CD4-positive, alpha-beta memory T cell (primary cell): Measurements from ENCODE around the gene PDLIM3. TPM values are rescaled to one million over a fixed set of nuclear protein-coding genes. Genes with fewer than 3 reads are reported as not detected.

Experiments
- CTCF ChIA-PET: fragments of 350-600 bp; sonication (Branson Sonifier 250); formaldehyde crosslinking; loops from one replicate; lab custom pipeline; 2021; ENCODE audit warnings: inconsistent platforms; ENCODE audit not compliant: partially characterized antibody; lab: Charles Lee
- POLR2A ChIA-PET: fragments of 350-600 bp; sonication (Branson Sonifier 250); formaldehyde crosslinking; loops from one replicate; lab custom pipeline; 2021; ENCODE audit not compliant: partially characterized antibody; lab: Charles Lee
- DNase-seq, 5 donors: peaks; one replicate each; pipeline versions ENCODE4 v3.0.0 to v3.0.0-alpha.2; 2020 to 2022; ENCODE audit warnings: mixed read lengths in 1 of 5
- H3K27ac ChIP-seq: one replicate; pipeline ENCODE4 v1.7.0; 2013; ENCODE audit warnings: low read depth, low read length
- H3K27me3 ChIP-seq: 2 replicates; pipeline ENCODE4 v1.7.0; 2013; ENCODE audit warnings: mild to moderate bottlenecking, low read length, moderate library complexity; ENCODE audit not compliant: insufficient read depth
- H3K36me3 ChIP-seq: 2 replicates; pipeline ENCODE4 v1.7.0; 2013; ENCODE audit warnings: mild to moderate bottlenecking, low read length, moderate library complexity; ENCODE audit not compliant: insufficient read depth
- H3K4me1 ChIP-seq: 2 replicates; pipeline ENCODE4 v1.7.0; 2013; ENCODE audit warnings: mild to moderate bottlenecking, low read length, moderate library complexity; ENCODE audit not compliant: insufficient read depth
- H3K4me3 ChIP-seq, 2 donors: one replicate each; pipeline ENCODE4 v1.7.0; 2013; ENCODE audit warnings: low read length in 2 of 2, mild to moderate bottlenecking in 1 of 2
- H3K9me3 ChIP-seq, 2 donors: one replicate each; pipeline ENCODE4 v1.7.0; 2013; ENCODE audit warnings: low read length in 2 of 2, control low read depth in 1 of 2; ENCODE audit not compliant: control insufficient read depth in 1 of 2
- H3K27ac Mint-ChIP-seq, 7 donors: one replicate each; pipeline ENCODE4 v1.8.0; 2020 to 2021; ENCODE audit warnings: mixed read lengths in 7 of 7, mild to moderate bottlenecking in 6 of 7, inconsistent platforms in 3 of 7, moderate library complexity in 3 of 7
- H3K27me3 Mint-ChIP-seq, 2 donors: one replicate each; pipeline ENCODE4 v1.8.0; 2020 to 2021; ENCODE audit warnings: mixed read lengths in 2 of 2
- H3K36me3 Mint-ChIP-seq, 2 donors: one replicate each; pipeline ENCODE4 v1.8.0; 2020 to 2021; ENCODE audit warnings: mixed read lengths in 2 of 2, inconsistent platforms in 1 of 2, mild to moderate bottlenecking in 1 of 2
- H3K4me1 Mint-ChIP-seq, 4 donors: one replicate each; pipeline ENCODE4 v1.8.0; 2020 to 2021; ENCODE audit warnings: mixed read lengths in 4 of 4, mild to moderate bottlenecking in 1 of 4
- H3K4me3 Mint-ChIP-seq, 8 donors: one replicate each; pipeline ENCODE4 v1.8.0; 2020 to 2021; ENCODE audit warnings: mixed read lengths in 8 of 8, mild to moderate bottlenecking in 7 of 8, moderate library complexity in 6 of 8, inconsistent platforms in 3 of 8
- H3K9me3 Mint-ChIP-seq, 8 donors: one replicate each; pipeline ENCODE4 v1.8.0; 2020 to 2021; ENCODE audit warnings: mixed read lengths in 8 of 8, mild to moderate bottlenecking in 5 of 8, inconsistent platforms in 3 of 8, moderate library complexity in 1 of 8
- intact Hi-C: fragments of 100-400 bp; cut with micrococcal nuclease; formaldehyde crosslinking; loops from one replicate; pipeline ENCODE4 v1.15.1; 2023
- polyA plus RNA-seq, 2 donors: library from polyadenylated mRNA; unstranded; fragments of 300-500 nt; fragmentation: Illumina TruSeq; gene quantifications; one replicate each; pipeline ENCODE4 v1.2.3, GENCODE V29; 2021
- total RNA-seq, 2 experiments: library from RNA; stranded (reverse); gene quantifications; one replicate each; pipeline ENCODE4 v1.2.3, GENCODE V29; 2021

Gene PDLIM3
- total and polyA plus RNA-seq, 4 experiments from 2014 or later, result not detected

- peaks cover 0 to 7% (median 2%) of the 10 kb centered on the region in 4 donors for H3K4me1 Mint-ChIP-seq
- no peaks in the 10 kb centered on the region for H3K36me3 Mint-ChIP-seq
- intact Hi-C loops, result no loop called here
- CTCF ChIA-PET, result no interaction called here
- no peak overlapping the region for H3K4me3 Mint-ChIP-seq
- Histone ChIP-seq H3K27ac (no peak overlapping the region), H3K27me3 (peaks cover 7% of the 10 kb centered on the region), H3K9me3 (no peaks in the 10 kb centered on the region), H3K4me1 (no peaks in the 10 kb centered on the region), H3K36me3 (no peaks in the 10 kb centered on the region), H3K4me3 (no peak overlapping the region)
- no peak overlapping the region for H3K27ac Mint-ChIP-seq
- DNase-seq, result no peak
- no peaks in the 10 kb centered on the region for H3K9me3 Mint-ChIP-seq
- peaks cover 21 to 24% of the 10 kb centered on the region in 2 donors for H3K27me3 Mint-ChIP-seq
- POLR2A ChIA-PET, result no interaction called here
These were observed 4.7 kb upstream of the PDLIM3 start for GRCh38 chr4:185540040-185540439.

- intact Hi-C loops, result no loop called here
These were observed 3.5 kb upstream of the PDLIM3 start for GRCh38 chr4:185538806-185539205.

GRCh38 chr4:185536411-185536709 lies 1.1 kb upstream of the PDLIM3 start:
- peak overlapping the region in 3 of 8 donors; percentile 5 to 74 (median 22) for H3K4me3 Mint-ChIP-seq
- peaks cover 21% of the 10 kb centered on the region for H3K27me3 ChIP-seq
- H3K9me3 Mint-ChIP-seq, result no peaks in the 10 kb centered on the region
- POLR2A ChIA-PET, result no interaction called here
- CTCF ChIA-PET, result no interaction called here
- H3K27ac ChIP-seq, result no peak overlapping the region
- H3K36me3 Mint-ChIP-seq, result no peaks in the 10 kb centered on the region
- H3K27me3 Mint-ChIP-seq, result peaks cover 25 to 27% of the 10 kb centered on the region in 2 donors
- H3K9me3 ChIP-seq, result no peaks in the 10 kb centered on the region
- no peaks in the 10 kb centered on the region for H3K36me3 ChIP-seq
- DNase-seq, result no peak
- intact Hi-C loops, result no loop called here
- H3K27ac Mint-ChIP-seq, result no peak overlapping the region
- peaks cover 5% of the 10 kb centered on the region for H3K4me1 ChIP-seq
- H3K4me1 Mint-ChIP-seq, result peaks cover 4 to 11% (median 5%) of the 10 kb centered on the region in 4 donors
- H3K4me3 ChIP-seq, result no peak overlapping the region

More at GRCh38 chr4:185538806-185539205, 3.5 kb upstream of the PDLIM3 start:
- no peaks in the 10 kb centered on the region for H3K36me3 Mint-ChIP-seq
- H3K27ac ChIP-seq, result no peak overlapping the region
- peaks cover 15% of the 10 kb centered on the region for H3K27me3 ChIP-seq
- no peaks in the 10 kb centered on the region for H3K9me3 ChIP-seq
- H3K4me3 Mint-ChIP-seq, result no peak overlapping the region
- no peaks in the 10 kb centered on the region for H3K9me3 Mint-ChIP-seq
- H3K36me3 ChIP-seq, result no peaks in the 10 kb centered on the region
- POLR2A ChIA-PET, result no interaction called here
- CTCF ChIA-PET, result no interaction called here
- peaks cover 27% of the 10 kb centered on the region in 2 donors for H3K27me3 Mint-ChIP-seq
- no peak overlapping the region for H3K27ac Mint-ChIP-seq
- H3K4me1 Mint-ChIP-seq, result peaks cover 4 to 11% (median 5%) of the 10 kb centered on the region in 4 donors
- peaks cover 5% of the 10 kb centered on the region for H3K4me1 ChIP-seq
- no peak for DNase-seq
- no peak overlapping the region for H3K4me3 ChIP-seq

- Mint-ChIP-seq H3K4me1 (peaks cover 4 to 11% (median 5%) of the 10 kb centered on the region in 4 donors), H3K27ac (no peak overlapping the region), H3K9me3 (no peaks in the 10 kb centered on the region), H3K27me3 (peaks cover 25 to 28% of the 10 kb centered on the region in 2 donors), H3K4me3 (peak overlapping the region in 7 of 8 donors; percentile 18 to 80 (median 64)), H3K36me3 (no peaks in the 10 kb centered on the region)
- Histone ChIP-seq H3K36me3 (no peaks in the 10 kb centered on the region), H3K4me3 (no peak overlapping the region), H3K27me3 (peaks cover 21% of the 10 kb centered on the region), H3K27ac (no peak overlapping the region), H3K4me1 (peaks cover 5% of the 10 kb centered on the region), H3K9me3 (no peaks in the 10 kb centered on the region)
- CTCF ChIA-PET, result no interaction called here
- POLR2A ChIA-PET, result no interaction called here
- intact Hi-C loops, result no loop called here
- no peak for DNase-seq
These were observed 504 bp upstream of the PDLIM3 start for GRCh38 chr4:185535612-185536410.

- Histone ChIP-seq H3K4me3 (no peak overlapping the region), H3K27me3 (peaks cover 21% of the 10 kb centered on the region), H3K36me3 (no peaks in the 10 kb centered on the region), H3K9me3 (no peaks in the 10 kb centered on the region), H3K4me1 (peaks cover 5% of the 10 kb centered on the region), H3K27ac (no peak overlapping the region)
- Mint-ChIP-seq H3K9me3 (no peaks in the 10 kb centered on the region), H3K27me3 (peaks cover 27 to 37% of the 10 kb centered on the region in 2 donors), H3K4me1 (peaks cover 4 to 11% (median 5%) of the 10 kb centered on the region in 4 donors), H3K4me3 (peak overlapping the region in 6 of 8 donors; percentile 22 to 74 (median 59)), H3K36me3 (no peaks in the 10 kb centered on the region), H3K27ac (no peak overlapping the region)
- CTCF ChIA-PET, result no interaction called here
- intact Hi-C loops, result no loop called here
- POLR2A ChIA-PET, result no interaction called here
- DNase-seq, result no peak
These were observed 819 bp downstream of the PDLIM3 start for GRCh38 chr4:185534511-185534865.

GRCh38 chr4:185532795-185533324 lies 2.4 kb downstream of the PDLIM3 start:
- Mint-ChIP-seq H3K36me3 (no peaks in the 10 kb centered on the region), H3K4me3 (no peak overlapping the region), H3K9me3 (no peaks in the 10 kb centered on the region), H3K27me3 (peaks cover 31 to 42% of the 10 kb centered on the region in 2 donors), H3K4me1 (peaks cover 4 to 11% (median 5%) of the 10 kb centered on the region in 4 donors), H3K27ac (no peak overlapping the region)
- no peak for DNase-seq
- Histone ChIP-seq H3K27me3 (peaks cover 21% of the 10 kb centered on the region), H3K36me3 (no peaks in the 10 kb centered on the region), H3K4me3 (no peak overlapping the region), H3K9me3 (no peaks in the 10 kb centered on the region), H3K4me1 (peaks cover 5% of the 10 kb centered on the region), H3K27ac (no peak overlapping the region)
- POLR2A ChIA-PET, result no interaction called here
- CTCF ChIA-PET, result no interaction called here
- intact Hi-C loops, result no loop called here

GRCh38 chr4:185532293-185532692 lies 3.0 kb downstream of the PDLIM3 start:
- Histone ChIP-seq H3K4me3 (no peak overlapping the region), H3K36me3 (no peaks in the 10 kb centered on the region), H3K9me3 (no peaks in the 10 kb centered on the region), H3K27ac (no peak overlapping the region), H3K27me3 (peaks cover 21% of the 10 kb centered on the region), H3K4me1 (peaks cover 5% of the 10 kb centered on the region)
- Mint-ChIP-seq H3K27me3 (peaks cover 32 to 42% of the 10 kb centered on the region in 2 donors), H3K4me1 (peaks cover 4 to 11% (median 5%) of the 10 kb centered on the region in 4 donors), H3K27ac (no peak overlapping the region), H3K36me3 (no peaks in the 10 kb centered on the region), H3K4me3 (no peak overlapping the region), H3K9me3 (no peaks in the 10 kb centered on the region)
- CTCF ChIA-PET, result no interaction called here
- no peak for DNase-seq
- POLR2A ChIA-PET, result no interaction called here
- intact Hi-C loops, result no loop called here
